H9 (cell line): ENCODE data around the gene CCDC194. TPM values are rescaled to one million over a fixed set of nuclear protein-coding genes. Genes with fewer than 3 reads are reported as not detected.

Experiments used
- DNase-seq: peaks from one replicate; pipeline ENCODE4 v3.0.0-alpha.2; 2017
- H2AFZ ChIP-seq: one replicate; pipeline ENCODE4 v1.6.1; 2013; ENCODE audit warnings: mild to moderate bottlenecking, low read length, control low read depth, moderate library complexity
- H2AK5ac ChIP-seq: 2 replicates; pipeline ENCODE4 v1.6.1; 2013; ENCODE audit warnings: low read length, control low read depth, mixed read lengths; ENCODE audit not compliant: insufficient read length
- H2BK120ac ChIP-seq: one replicate; pipeline ENCODE4 v1.6.1; 2013; ENCODE audit warnings: low read depth, mild to moderate bottlenecking, low read length, control low read depth, inconsistent platforms; ENCODE audit not compliant: poor library complexity, severe bottlenecking
- H2BK12ac ChIP-seq: 2 replicates; pipeline ENCODE4 v1.6.1; 2013; ENCODE audit warnings: low read length, control low read depth, mixed read lengths, low read depth; ENCODE audit not compliant: insufficient read length
- H2BK15ac ChIP-seq: 2 replicates; pipeline ENCODE4 v1.6.1; 2013; ENCODE audit warnings: low read depth, low read length, control low read depth
- H2BK20ac ChIP-seq: one replicate; pipeline ENCODE4 v1.6.1; 2013; ENCODE audit warnings: low read depth, mild to moderate bottlenecking, low read length, control low read depth, inconsistent platforms; ENCODE audit not compliant: poor library complexity, severe bottlenecking
- H2BK5ac ChIP-seq: 2 replicates; pipeline ENCODE4 v1.6.1; 2013; ENCODE audit warnings: low read length, control low read depth, mixed read lengths; ENCODE audit not compliant: insufficient read length
- H3K14ac ChIP-seq: 2 replicates; pipeline ENCODE4 v1.6.1; 2013; ENCODE audit warnings: low read length, control low read depth; ENCODE audit not compliant: insufficient read depth
- H3K18ac ChIP-seq: 2 replicates; pipeline ENCODE4 v1.6.1; 2013; ENCODE audit warnings: low read depth, mild to moderate bottlenecking, mixed read lengths, low read length, control low read depth; ENCODE audit not compliant: insufficient read length
- H3K23ac ChIP-seq: 2 replicates; pipeline ENCODE4 v1.6.1; 2013; ENCODE audit warnings: low read length, control low read depth, mixed read lengths, low read depth; ENCODE audit not compliant: insufficient read length
- H3K23me2 ChIP-seq: 2 replicates; pipeline ENCODE4 v1.6.1; 2013; ENCODE audit warnings: low read depth, mild to moderate bottlenecking, mixed read lengths, low read length, control low read depth; ENCODE audit not compliant: insufficient read length, poor library complexity, severe bottlenecking
- H3K27ac ChIP-seq: 2 replicates; pipeline ENCODE4 v1.5.1; 2013; ENCODE audit warnings: low read length, control low read depth, mixed read lengths, low read depth; ENCODE audit not compliant: insufficient read length
- H3K27me3 ChIP-seq: 2 replicates; pipeline ENCODE4 v1.6.1; 2013; ENCODE audit warnings: low read length, control low read depth, inconsistent platforms; ENCODE audit not compliant: insufficient read depth
- H3K4ac ChIP-seq: 2 replicates; pipeline ENCODE4 v1.6.1; 2013; ENCODE audit warnings: low read depth, mild to moderate bottlenecking, control low read depth, inconsistent platforms, low read length, moderate library complexity
- H3K4me1 ChIP-seq: 2 replicates; pipeline ENCODE4 v1.6.1; 2013; ENCODE audit warnings: low read length, control low read depth, inconsistent platforms; ENCODE audit not compliant: insufficient read depth
- H3K4me2 ChIP-seq: 2 replicates; pipeline ENCODE4 v1.6.1; 2013; ENCODE audit warnings: low read length, control low read depth, mixed read lengths; ENCODE audit not compliant: insufficient read length, insufficient read depth
- H3K56ac ChIP-seq: 2 replicates; pipeline ENCODE4 v1.6.1; 2013; ENCODE audit warnings: low read depth, mild to moderate bottlenecking, mixed read lengths, low read length, control low read depth; ENCODE audit not compliant: insufficient read length
- H3K79me1 ChIP-seq: 2 replicates; pipeline ENCODE4 v1.6.1; 2013; ENCODE audit warnings: low read depth, mild to moderate bottlenecking, moderate library complexity, low read length, control low read depth, inconsistent platforms; ENCODE audit not compliant: insufficient read depth, poor library complexity, severe bottlenecking
- H3K79me2 ChIP-seq: 2 replicates; pipeline ENCODE4 v1.6.1; 2013; ENCODE audit warnings: low read length, control low read depth, inconsistent platforms; ENCODE audit not compliant: insufficient read depth
- H3K9ac ChIP-seq: 2 replicates; pipeline ENCODE4 v1.6.1; 2013; ENCODE audit warnings: low read length, control low read depth, mixed read lengths; ENCODE audit not compliant: insufficient read length; ENCODE audit errors: extremely low read depth
- H3K9me3 ChIP-seq: one replicate; pipeline ENCODE4 v1.6.1; 2013; ENCODE audit warnings: low read depth, low read length, inconsistent platforms; ENCODE audit not compliant: control insufficient read depth
- H3T11ph ChIP-seq: one replicate; pipeline ENCODE4 v1.6.1; 2013; ENCODE audit warnings: mild to moderate bottlenecking, low read length, control low read depth, inconsistent platforms
- H4K20me1 ChIP-seq: one replicate; pipeline ENCODE4 v1.6.1; 2013; ENCODE audit not compliant: control insufficient read depth, insufficient read length, insufficient read depth
- H4K5ac ChIP-seq: 2 replicates; pipeline ENCODE4 v1.6.1; 2013; ENCODE audit warnings: low read depth, mild to moderate bottlenecking, mixed read lengths, low read length, control low read depth; ENCODE audit not compliant: insufficient read length
- H4K8ac ChIP-seq: replicated peaks from 2 replicates; pipeline ENCODE4 v1.6.1; 2013; ENCODE audit warnings: low read length, control low read depth, mixed read lengths, low read depth; ENCODE audit not compliant: insufficient read length
- H4K91ac ChIP-seq: 2 replicates; pipeline ENCODE4 v1.6.1; 2013; ENCODE audit warnings: low read depth, mild to moderate bottlenecking, moderate library complexity, mixed read lengths, low read length, control low read depth; ENCODE audit not compliant: insufficient read length
- H3K27ac Mint-ChIP-seq, 3 experiments: 2 replicates in 2 of 3; 3 replicates in 1 of 3; pipeline ENCODE4 v1.8.0; 2020 to 2021; ENCODE audit warnings: mixed read lengths in 3 of 3, mild to moderate bottlenecking in 1 of 3, moderate library complexity in 1 of 3
- H3K27me3 Mint-ChIP-seq: 2 replicates; pipeline ENCODE4 v1.8.0; 2021; ENCODE audit warnings: low read depth, mild to moderate bottlenecking, moderate library complexity, mixed read lengths
- H3K36me3 Mint-ChIP-seq, 3 experiments: 2 replicates in 2 of 3; 3 replicates in 1 of 3; pipeline ENCODE4 v1.8.0; 2020 to 2021; ENCODE audit warnings: low read depth in 3 of 3, mixed read lengths in 3 of 3; ENCODE audit not compliant: insufficient read depth in 1 of 3
- H3K4me1 Mint-ChIP-seq, 2 experiments: 2 replicates each; pipeline ENCODE4 v1.8.0; 2020; ENCODE audit warnings: mixed read lengths in 2 of 2
- H3K4me3 Mint-ChIP-seq, 2 experiments: 2 replicates in 1 of 2; 3 replicates in 1 of 2; pipeline ENCODE4 v1.8.0; 2020 to 2021; ENCODE audit warnings: mild to moderate bottlenecking in 2 of 2, mixed read lengths in 2 of 2, moderate library complexity in 1 of 2
- H3K9me3 Mint-ChIP-seq, 2 experiments: 2 replicates in 1 of 2; 3 replicates in 1 of 2; pipeline ENCODE4 v1.8.0; 2020; ENCODE audit warnings: mild to moderate bottlenecking in 2 of 2, mixed read lengths in 2 of 2, moderate library complexity in 1 of 2
- WGBS: extraction: QIAGEN DNeasy Blood & Tissue Kit; methylation state at CpG from one replicate; pipeline ENCODE4 v1.1.7; 2013; ENCODE audit warnings: missing lambda C conversion rate, low lambda C conversion rate, mixed read lengths; ENCODE audit not compliant: insufficient read length; ENCODE audit errors: extremely low coverage; 5-methylcytosine and 5-hydroxymethylcytosine counted together
- total RNA-seq: library from RNA; stranded (reverse); gene quantifications from 2 replicates; pipeline ENCODE4 v1.2.1, GENCODE V29; 2021
- TF ChIP-seq, protein P1 (sequence below): fragments of 200-600 bp; sonication (generic); conservative IDR thresholded peaks from 3 replicates; pipeline ENCODE4 v1.8.0; 2021; ENCODE audit warnings: antibody characterized with exemption, mild to moderate bottlenecking

CCDC194 gene
- total RNA-seq, 1 experiment from 2014 or later = 0.68 TPM

DNA sequence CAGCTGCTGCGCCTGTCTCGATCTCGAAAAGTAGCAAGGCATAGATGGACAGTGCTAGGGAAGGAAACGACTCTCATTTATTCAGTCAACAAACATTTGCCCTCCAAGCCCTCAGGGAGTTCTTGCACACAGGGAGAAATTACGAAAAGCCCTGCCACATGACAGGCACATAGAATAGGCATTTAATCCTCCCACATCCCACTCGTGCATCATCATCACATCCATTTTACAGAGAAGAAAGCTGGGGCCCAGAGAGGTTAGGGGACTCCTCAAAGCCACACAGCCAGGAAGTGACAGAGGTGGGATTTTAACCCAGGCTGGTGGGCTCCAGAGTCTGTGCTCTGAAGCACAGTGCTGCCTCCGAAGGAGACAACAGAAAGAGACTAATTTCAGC, 42.9 kb upstream of the CCDC194 start:
- Mint-ChIP-seq H3K4me1 (no peaks in the 10 kb centered on the region), H3K36me3 (peaks cover 0 to 12% (median 0%) of the 10 kb centered on the region in 3 experiments; a peak in 3 of 7 replicates), H3K27me3 (peaks cover 3% of the 10 kb centered on the region), H3K9me3 (peaks cover 0 to 5% of the 10 kb centered on the region in 2 experiments; a peak in 3 of 5 replicates), H3K27ac (no peak overlapping the region), H3K4me3 (no peak overlapping the region)
- Histone ChIP-seq H3K4me1 (no peaks in the 10 kb centered on the region), H2BK5ac (no peak overlapping the region), H2BK20ac (no peak overlapping the region), H3K4ac (no peak overlapping the region), H4K5ac (no peak overlapping the region), H3K27me3 (no peaks in the 10 kb centered on the region), H3K79me1 (no peaks in the 10 kb centered on the region), H2BK120ac (no peak overlapping the region), H3K23ac (no peak overlapping the region), H2AK5ac (no peak overlapping the region), H4K91ac (no peak overlapping the region), H4K8ac (no peak overlapping the region), H3K9me3 (no peaks in the 10 kb centered on the region), H2BK12ac (no peak overlapping the region), H3K23me2 (no peaks in the 10 kb centered on the region), H2AFZ (no peak overlapping the region), H3K79me2 (no peaks in the 10 kb centered on the region), H4K20me1 (no peaks in the 10 kb centered on the region), H3K27ac (no peak overlapping the region), H3K14ac (no peak overlapping the region), H3T11ph (no peak overlapping the region), H3K56ac (no peak overlapping the region), H3K9ac (no peak overlapping the region), H2BK15ac (no peak overlapping the region), H3K4me2 (no peak overlapping the region), H3K18ac (no peak overlapping the region)
- WGBS = no CpG with 5 or more reads among the region's 7 CpGs
- TF ChIP-seq, protein P1, sequence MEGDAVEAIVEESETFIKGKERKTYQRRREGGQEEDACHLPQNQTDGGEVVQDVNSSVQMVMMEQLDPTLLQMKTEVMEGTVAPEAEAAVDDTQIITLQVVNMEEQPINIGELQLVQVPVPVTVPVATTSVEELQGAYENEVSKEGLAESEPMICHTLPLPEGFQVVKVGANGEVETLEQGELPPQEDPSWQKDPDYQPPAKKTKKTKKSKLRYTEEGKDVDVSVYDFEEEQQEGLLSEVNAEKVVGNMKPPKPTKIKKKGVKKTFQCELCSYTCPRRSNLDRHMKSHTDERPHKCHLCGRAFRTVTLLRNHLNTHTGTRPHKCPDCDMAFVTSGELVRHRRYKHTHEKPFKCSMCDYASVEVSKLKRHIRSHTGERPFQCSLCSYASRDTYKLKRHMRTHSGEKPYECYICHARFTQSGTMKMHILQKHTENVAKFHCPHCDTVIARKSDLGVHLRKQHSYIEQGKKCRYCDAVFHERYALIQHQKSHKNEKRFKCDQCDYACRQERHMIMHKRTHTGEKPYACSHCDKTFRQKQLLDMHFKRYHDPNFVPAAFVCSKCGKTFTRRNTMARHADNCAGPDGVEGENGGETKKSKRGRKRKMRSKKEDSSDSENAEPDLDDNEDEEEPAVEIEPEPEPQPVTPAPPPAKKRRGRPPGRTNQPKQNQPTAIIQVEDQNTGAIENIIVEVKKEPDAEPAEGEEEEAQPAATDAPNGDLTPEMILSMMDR = no peak
- DNase-seq = no peak
